Measurements from ENCODE around the gene GPR119.
"Not testable (repeated sequence)": the region's sequence is repeated elsewhere in the genome, so short reads cannot be mapped to it uniquely, and the experiment has no call there.

Gene GPR119

GRCh38 chrX:130385520-130385919 is at the start of gene GPR119:
GPR119 (minus strand) TSS chrX:130385674; CDS start chrX:130385447, 227 bp downstream.
- no peak for DNase-seq

GRCh38 chrX:130429236-130429635 is 43.8 kb upstream of the GPR119 start:
- DNase-seq = not testable (repeated sequence)

- DNase-seq = no peak
These were observed 41.1 kb upstream of the GPR119 start for GRCh38 chrX:130426531-130426930.

GRCh38 chrX:130419263-130419662 is 33.8 kb upstream of the GPR119 start:
- no peak for DNase-seq

GRCh38 chrX:130418740-130419139 is 33.3 kb upstream of the GPR119 start:
- no peak for DNase-seq

- no peak for DNase-seq
These were observed 32.6 kb upstream of the GPR119 start for GRCh38 chrX:130418066-130418465.

- DNase-seq = no peak
These were observed 31.3 kb upstream of the GPR119 start for GRCh38 chrX:130416785-130417184.

GRCh38 chrX:130415201-130415600 is 29.7 kb upstream of the GPR119 start:
- no peak for DNase-seq

- no peak for DNase-seq
These were observed 29.3 kb upstream of the GPR119 start for GRCh38 chrX:130414800-130415199.

- no peak for DNase-seq
These were observed 27.9 kb upstream of the GPR119 start for GRCh38 chrX:130413415-130413814.

GRCh38 chrX:130402208-130402684 is 16.8 kb upstream of the GPR119 start:
- DNase-seq = no peak

- peak; percentile 59 for DNase-seq
These were observed 16.1 kb upstream of the GPR119 start, which contains the start of gene RBMX2 for GRCh38 chrX:130401415-130402207. RBMX2 (plus strand) TSS chrX:130401987; CDS start chrX:130402033, 46 bp downstream.

GRCh38 chrX:130395341-130395740 is 9.9 kb upstream of the GPR119 start:
- no peak for DNase-seq

- DNase-seq = peak; percentile 16
These were observed 8.1 kb upstream of the GPR119 start for GRCh38 chrX:130393451-130394074.

GRCh38 chrX:130386408-130386808 is 934 bp upstream of the GPR119 start:
- no peak for DNase-seq

- DNase-seq = no peak
These were observed 7.3 kb downstream of the GPR119 start for GRCh38 chrX:130378024-130378669.

GRCh38 chrX:130376077-130376476 is 9.4 kb downstream of the GPR119 start:
- no peak for DNase-seq

- not testable (repeated sequence) for DNase-seq
These were observed 33.4 kb downstream of the GPR119 start for GRCh38 chrX:130352050-130352449.

- no peak for DNase-seq
These were observed 33.9 kb downstream of the GPR119 start for GRCh38 chrX:130351567-130351966.

GRCh38 chrX:130347321-130347720 is 38.2 kb downstream of the GPR119 start:
- DNase-seq = no peak

- DNase-seq = no peak
These were observed 42.1 kb downstream of the GPR119 start for GRCh38 chrX:130343411-130343810.

GRCh38 chrX:130340271-130340670 is 45.2 kb downstream of the GPR119 start:
- no peak for DNase-seq

- DNase-seq = peak; percentile 62
These were observed 45.9 kb downstream of the GPR119 start, which contains the start of gene SLC25A14 for GRCh38 chrX:130339408-130340222. SLC25A14 (plus strand) TSS chrX:130339919; CDS start chrX:130340279, 360 bp downstream.
